C1 segment of cervical spinal cord (tissue), 14 donors: ENCODE measurements around the gene SUSD2.
"Not testable (repeated sequence)": the region's sequence is repeated elsewhere in the genome, so short reads cannot be mapped to it uniquely, and the experiment has no call there.

ENCODE experiments used
- DNase-seq, 14 donors: peaks; one replicate each; lab custom pipeline; 2025; lab: John Stamatoyannopoulos, UW

SUSD2 gene, protein sequence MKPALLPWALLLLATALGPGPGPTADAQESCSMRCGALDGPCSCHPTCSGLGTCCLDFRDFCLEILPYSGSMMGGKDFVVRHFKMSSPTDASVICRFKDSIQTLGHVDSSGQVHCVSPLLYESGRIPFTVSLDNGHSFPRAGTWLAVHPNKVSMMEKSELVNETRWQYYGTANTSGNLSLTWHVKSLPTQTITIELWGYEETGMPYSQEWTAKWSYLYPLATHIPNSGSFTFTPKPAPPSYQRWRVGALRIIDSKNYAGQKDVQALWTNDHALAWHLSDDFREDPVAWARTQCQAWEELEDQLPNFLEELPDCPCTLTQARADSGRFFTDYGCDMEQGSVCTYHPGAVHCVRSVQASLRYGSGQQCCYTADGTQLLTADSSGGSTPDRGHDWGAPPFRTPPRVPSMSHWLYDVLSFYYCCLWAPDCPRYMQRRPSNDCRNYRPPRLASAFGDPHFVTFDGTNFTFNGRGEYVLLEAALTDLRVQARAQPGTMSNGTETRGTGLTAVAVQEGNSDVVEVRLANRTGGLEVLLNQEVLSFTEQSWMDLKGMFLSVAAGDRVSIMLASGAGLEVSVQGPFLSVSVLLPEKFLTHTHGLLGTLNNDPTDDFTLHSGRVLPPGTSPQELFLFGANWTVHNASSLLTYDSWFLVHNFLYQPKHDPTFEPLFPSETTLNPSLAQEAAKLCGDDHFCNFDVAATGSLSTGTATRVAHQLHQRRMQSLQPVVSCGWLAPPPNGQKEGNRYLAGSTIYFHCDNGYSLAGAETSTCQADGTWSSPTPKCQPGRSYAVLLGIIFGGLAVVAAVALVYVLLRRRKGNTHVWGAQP

GRCh38 chr22:24181088-24181995 is at the start of gene SUSD2:
SUSD2 (plus strand) TSS chr22:24181487; CDS start chr22:24181520, 33 bp downstream.
- peak in 2 of 14 donors; percentile 28 to 92 for DNase-seq

DNA sequence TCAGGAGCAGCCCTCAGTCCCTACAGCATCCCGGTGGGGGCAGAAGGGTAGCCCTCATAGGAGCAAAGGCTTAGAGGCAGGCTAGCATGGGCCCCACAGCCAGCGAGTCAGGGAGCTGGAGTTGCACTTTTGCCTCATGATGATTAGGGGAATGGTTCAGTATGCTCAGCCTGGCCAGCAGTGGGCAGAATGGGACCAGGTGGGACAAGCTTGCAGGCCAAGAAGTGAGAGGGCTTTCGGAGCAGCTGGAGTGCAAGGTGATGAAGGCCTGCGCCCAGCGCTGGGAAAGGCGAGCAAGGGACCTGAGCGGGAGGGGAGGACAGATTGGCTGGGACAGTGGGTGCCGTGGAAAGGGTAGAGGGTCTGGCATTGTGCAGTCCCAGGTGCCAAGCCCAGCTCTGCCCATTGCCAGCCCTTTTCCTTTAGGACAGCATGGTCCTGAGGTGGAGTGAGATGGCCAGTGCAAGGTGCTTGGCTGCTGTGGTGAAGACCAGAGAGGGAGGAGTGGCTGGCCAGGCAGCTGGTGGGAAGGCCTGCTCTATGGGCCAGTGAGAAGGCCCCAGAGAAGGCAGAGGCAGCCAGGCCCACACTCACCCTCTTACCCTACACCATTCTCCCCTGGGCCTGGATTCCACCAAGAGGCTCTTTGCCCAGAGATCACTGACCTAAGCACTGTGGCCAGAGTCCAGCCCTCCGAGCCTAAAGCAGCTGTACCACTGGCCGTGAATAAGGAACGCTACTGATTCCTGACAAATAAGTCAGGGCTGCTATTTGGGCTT is 47.9 kb upstream of the SUSD2 start:
- DNase-seq, result no peak

- DNase-seq, result peak in 9 of 14 donors; percentile 10 to 71 (median 45)
These were observed 47.0 kb upstream of the SUSD2 start for GRCh38 chr22:24134090-24134846.

DNA sequence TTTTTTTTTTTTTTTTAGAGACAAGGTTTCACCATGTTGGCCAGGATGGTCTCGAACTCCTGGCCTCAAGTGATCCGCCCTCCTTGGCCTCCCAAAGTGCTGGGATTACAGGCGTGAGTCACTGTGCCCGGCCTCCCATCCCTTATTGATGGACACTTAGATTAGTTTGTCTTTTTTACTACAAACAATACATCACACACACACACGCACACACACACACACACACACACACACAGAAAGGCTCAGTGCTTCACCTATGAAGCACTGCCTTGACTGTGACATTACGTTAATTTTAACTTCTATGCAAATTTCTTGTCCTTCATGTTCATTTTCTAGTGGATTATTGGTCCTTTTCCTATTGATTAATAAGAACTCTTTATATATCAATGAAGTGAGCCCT is 44.8 kb upstream of the SUSD2 start:
- DNase-seq, result not testable (repeated sequence)

- DNase-seq, result no peak
These were observed 43.7 kb upstream of the SUSD2 start for GRCh38 chr22:24137595-24137994.

DNA sequence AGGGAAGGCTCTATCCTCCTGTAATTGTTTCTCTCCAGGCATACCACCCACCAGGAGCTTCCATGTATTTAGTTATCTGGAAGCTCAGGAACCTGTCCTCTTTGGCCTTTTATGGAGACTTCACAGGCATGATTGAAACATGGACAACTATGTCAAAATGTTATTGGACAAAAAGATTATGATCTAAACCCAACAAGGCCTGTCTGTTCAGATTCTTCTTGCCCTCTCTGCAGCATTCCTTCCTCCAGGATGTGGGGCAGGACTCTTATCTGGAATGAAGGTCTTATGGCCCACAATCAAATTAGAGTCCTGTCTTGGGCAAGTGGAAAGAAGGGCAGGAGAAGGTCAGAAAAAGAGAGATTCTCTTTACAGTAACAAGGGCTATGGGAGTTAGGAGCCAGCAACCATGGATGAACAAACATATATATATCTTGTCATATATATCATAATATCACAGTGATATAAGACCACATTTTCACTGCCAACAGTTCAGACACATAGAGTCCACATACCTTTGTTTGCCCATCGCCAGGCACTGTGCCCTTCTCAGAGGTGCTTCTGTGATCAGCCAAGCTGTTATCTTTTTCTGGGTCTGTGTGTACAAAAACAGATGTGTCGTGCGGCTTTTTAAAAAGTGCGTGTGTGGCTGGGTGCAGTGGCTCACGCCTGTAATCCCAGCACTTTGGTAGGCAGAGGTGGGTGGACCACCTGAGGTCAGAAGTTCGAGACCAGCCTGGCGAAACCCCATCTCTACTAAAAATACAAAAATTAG is 42.5 kb upstream of the SUSD2 start:
- no peak for DNase-seq

DNA sequence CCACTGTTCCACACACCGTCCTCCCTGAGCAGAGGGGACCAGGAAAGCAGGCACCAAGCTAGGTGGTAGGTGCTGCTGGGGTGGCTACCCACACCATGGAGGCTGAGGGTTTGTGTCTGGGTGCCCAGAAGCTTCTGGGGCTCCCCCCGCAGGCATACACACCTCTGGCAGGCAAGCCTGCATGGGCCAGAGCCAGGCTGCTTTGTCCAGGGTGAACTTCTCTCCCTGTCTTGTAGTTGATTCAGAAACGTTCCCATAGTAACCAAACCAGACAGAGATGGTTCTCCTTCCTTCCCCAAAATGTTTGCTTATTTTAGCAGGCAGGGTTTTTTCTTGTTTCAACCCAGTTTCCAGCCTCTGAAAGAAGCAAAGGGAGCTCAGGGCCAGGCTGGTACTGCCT is 40.9 kb upstream of the SUSD2 start:
- DNase-seq, result peak in 4 of 14 donors; percentile 29 to 64 (median 30)

GRCh38 chr22:24141586-24141985 is 39.7 kb upstream of the SUSD2 start:
- no peak for DNase-seq

DNA sequence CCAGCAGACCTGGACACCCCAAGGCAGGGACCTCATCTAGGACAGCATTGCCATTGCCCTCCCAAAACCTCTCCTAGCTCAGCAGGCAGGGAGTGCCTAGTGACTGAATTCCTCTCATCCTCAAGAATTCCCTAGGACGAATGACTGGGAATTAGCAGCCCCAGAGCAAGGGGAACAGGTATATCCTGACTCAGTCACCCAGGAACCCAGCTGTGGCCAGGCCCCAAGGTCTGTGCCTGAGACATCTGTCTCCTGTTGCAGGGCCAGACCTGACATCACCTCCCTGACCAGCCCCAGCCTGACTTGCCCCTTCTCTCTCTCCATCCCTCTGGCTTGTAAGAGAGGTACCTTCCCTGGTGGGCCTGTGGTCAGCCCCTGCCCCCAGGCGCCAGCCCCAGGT is 39.0 kb upstream of the SUSD2 start:
- DNase-seq, result no peak

DNA sequence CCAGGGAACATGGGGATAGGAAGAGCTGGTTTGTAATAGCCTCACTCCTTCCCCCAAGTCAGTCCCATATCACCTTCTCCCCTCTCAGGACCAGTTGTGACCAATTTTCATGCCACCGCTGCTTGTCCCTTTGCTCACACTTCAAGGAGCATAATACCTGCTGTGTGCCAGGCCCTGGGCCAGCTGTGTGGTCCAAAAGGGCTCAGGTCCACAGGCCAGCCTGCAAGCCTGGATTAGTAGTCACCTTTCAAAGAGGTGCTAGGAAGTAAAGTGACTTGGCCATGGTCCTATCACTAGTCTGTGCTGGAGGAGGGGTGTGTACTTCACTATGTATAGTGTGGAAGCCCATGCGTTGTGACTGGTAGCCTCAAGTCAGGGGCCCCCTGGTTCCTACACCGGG is 38.5 kb upstream of the SUSD2 start:
- DNase-seq, result no peak

DNA sequence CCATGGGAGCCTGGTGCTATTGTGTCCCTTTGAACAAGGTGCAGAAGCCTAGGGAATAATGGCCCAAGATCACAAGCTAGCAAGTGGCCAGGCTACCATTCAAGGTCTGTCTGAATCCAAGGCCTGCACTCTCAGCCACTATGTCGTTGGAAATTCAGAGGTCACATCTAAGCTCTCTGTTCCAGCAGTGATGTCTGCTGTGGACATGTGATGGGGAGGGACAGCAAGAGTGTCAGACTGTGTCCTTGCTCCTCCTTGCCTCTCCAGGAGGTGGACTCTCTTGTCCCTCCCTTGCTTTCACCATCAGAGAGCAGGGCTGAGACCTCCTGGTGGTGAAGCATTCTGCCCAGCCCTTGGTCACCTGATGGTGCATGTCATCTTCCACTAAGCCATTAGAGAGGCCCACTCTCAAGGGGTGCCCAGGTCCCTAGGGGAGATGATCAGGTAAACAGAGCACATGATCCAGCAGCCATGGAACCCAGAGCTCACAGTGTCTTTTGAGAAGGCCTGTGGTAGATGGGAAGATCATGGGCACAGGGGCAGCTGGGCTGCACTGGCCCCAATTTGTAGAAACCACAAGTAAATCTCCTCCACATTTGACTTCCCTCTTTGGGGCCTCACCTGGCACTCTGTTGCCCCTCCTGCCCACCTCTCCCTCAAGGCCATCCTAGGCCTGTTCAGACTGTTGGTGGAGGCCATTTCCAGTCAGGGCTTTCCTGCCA is 37.1 kb upstream of the SUSD2 start:
- DNase-seq, result no peak

DNA sequence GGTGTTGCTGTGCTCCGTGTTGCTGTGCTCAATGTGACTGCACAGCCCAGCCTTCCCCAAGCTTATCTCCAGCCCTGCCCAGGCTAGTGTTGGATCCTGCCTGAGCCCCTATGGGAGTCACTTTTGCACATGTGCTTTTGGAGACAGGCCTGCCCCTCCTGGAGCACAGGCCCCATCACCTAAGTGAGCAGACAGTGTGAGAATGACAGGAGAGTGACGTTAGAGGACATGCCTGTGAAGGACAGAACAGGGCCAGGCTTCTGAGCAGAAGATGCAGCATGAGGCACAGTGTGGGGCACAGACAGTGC is 36.6 kb upstream of the SUSD2 start:
- no peak for DNase-seq

GRCh38 chr22:24145446-24146193 is 35.7 kb upstream of the SUSD2 start:
- DNase-seq, result peak in 1 of 14 donors; percentile 22

- DNase-seq, result peak in 6 of 14 donors; percentile 6 to 37 (median 22)
These were observed 35.1 kb upstream of the SUSD2 start for GRCh38 chr22:24146194-24146616.

DNA sequence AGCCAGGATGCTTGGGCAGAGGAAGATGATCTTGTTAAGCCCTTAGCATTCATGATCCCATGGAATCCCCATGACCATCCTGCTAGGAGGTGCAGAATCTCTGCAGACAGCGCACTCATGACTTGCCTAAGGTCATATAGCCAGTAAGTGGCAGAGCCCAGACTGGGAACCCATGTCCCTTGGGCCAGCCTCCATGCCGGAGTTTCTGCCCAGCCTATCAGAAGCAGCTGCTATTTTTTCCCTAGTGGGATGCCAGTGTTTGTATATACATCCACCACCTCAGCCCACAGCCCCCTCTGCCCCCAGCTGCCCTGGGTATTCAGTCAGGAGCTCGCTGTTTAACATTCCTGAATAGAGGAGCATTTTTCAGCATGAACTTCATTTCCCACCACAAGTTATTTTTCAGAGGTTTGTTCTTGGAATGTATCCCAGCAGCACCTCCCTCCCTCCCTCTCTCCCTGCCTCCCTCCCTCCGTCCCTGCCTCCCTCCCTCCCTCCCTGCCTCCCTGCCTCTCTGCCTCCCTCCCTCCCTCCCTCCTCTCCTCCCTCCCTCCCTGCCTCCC is 34.4 kb upstream of the SUSD2 start:
- peak in 1 of 14 donors; percentile 37 for DNase-seq

DNA sequence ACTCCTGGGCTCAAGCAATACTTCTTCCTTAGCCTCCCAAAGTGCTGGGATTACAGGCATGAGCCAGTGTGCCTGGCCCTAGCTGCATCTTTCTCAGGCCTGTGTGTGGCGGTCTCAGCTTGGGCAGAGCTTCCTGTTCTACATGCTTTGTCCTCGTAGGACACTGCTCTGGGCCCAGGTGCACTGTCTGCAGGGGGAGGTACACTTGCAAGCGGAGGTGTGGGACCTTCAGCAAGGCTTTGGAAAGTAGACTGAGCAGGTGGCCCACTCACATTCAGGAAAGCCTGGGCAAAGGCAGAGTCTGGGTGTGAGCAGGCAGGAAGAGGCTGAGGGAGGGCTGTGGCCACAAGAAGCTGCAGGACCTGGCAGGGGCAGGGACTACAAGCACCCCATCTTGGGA is 33.6 kb upstream of the SUSD2 start:
- no peak for DNase-seq
